COLO829 (cell line): ENCODE results near the gene SPON1.

Experiments
- DNase-seq: peaks from one replicate; pipeline ENCODE4 v3.0.0; 2012; ENCODE audit warnings: low spot score

Gene SPON1

GRCh38 chr11:14189874-14190273 is 227.4 kb downstream of the SPON1 start:
- no peak for DNase-seq

GRCh38 chr11:14190992-14191778 is 228.7 kb downstream of the SPON1 start:
- no peak for DNase-seq

GRCh38 chr11:14193644-14194043 is 231.1 kb downstream of the SPON1 start:
- no peak for DNase-seq

- no peak for DNase-seq
These were observed 240.0 kb downstream of the SPON1 start for GRCh38 chr11:14202251-14203196.

- no peak for DNase-seq
These were observed 240.8 kb downstream of the SPON1 start for GRCh38 chr11:14203321-14203720.

- peak; percentile 73 for DNase-seq
These were observed 250.5 kb downstream of the SPON1 start for GRCh38 chr11:14212986-14213385.

GRCh38 chr11:14218728-14219127 is 256.2 kb downstream of the SPON1 start:
- peak; percentile 46 for DNase-seq

- DNase-seq, result no peak
These were observed 261.2 kb downstream of the SPON1 start for GRCh38 chr11:14223636-14224288.

GRCh38 chr11:14224395-14224794 is 261.9 kb downstream of the SPON1 start:
- no peak for DNase-seq

- DNase-seq, result no peak
These were observed 263.1 kb downstream of the SPON1 start for GRCh38 chr11:14225666-14226065.

- no peak for DNase-seq
These were observed 265.8 kb downstream of the SPON1 start for GRCh38 chr11:14228356-14228755.

- no peak for DNase-seq
These were observed 266.9 kb downstream of the SPON1 start for GRCh38 chr11:14229472-14229871.

GRCh38 chr11:14230407-14230806 is 267.9 kb downstream of the SPON1 start:
- no peak for DNase-seq

- DNase-seq, result no peak
These were observed 270.1 kb downstream of the SPON1 start for GRCh38 chr11:14232652-14233051.

GRCh38 chr11:14234446-14234845 is 271.9 kb downstream of the SPON1 start:
- DNase-seq, result no peak

- DNase-seq, result no peak
These were observed 273.2 kb downstream of the SPON1 start for GRCh38 chr11:14235701-14236100.

- no peak for DNase-seq
These were observed 275.0 kb downstream of the SPON1 start for GRCh38 chr11:14237444-14237961.

GRCh38 chr11:14240221-14240620 is 277.7 kb downstream of the SPON1 start:
- DNase-seq, result no peak

GRCh38 chr11:14240951-14241350 is 278.4 kb downstream of the SPON1 start:
- DNase-seq, result no peak

GRCh38 chr11:14242187-14242586 is 279.7 kb downstream of the SPON1 start:
- no peak for DNase-seq

GRCh38 chr11:14242733-14243132 is 280.2 kb downstream of the SPON1 start:
- no peak for DNase-seq

GRCh38 chr11:14244926-14245325 is 282.4 kb downstream of the SPON1 start:
- no peak for DNase-seq
